ENCODE data around the gene NHSL2. TPM values are rescaled to one million over a fixed set of nuclear protein-coding genes. Genes with fewer than 3 reads are reported as not detected.

The NHSL2 gene
- total RNA-seq, 2 experiments from 2014 or later = not detected

- no peak overlapping the region for H3K27ac ChIP-seq (ENCODE audit: low read depth, low read length, poor library complexity, severe bottlenecking)
- H3K4me1 ChIP-seq (ENCODE audit: insufficient read depth, low read length, poor library complexity, severe bottlenecking) = no peaks in the 10 kb centered on the region
- ChIA-PET POLR2A (no interaction called here), CTCF (ENCODE audit: unreplicated experiment) (no interaction called here)
- no peak for DNase-seq (ENCODE audit: low spot score)
- H3K36me3 ChIP-seq (ENCODE audit: insufficient read depth, low read length) = no peaks in the 10 kb centered on the region
- H3K9me3 ChIP-seq (ENCODE audit: low read length) = no peaks in the 10 kb centered on the region
- no peak overlapping the region for H3K4me3 ChIP-seq (ENCODE audit: low read depth, low read length, poor library complexity, severe bottlenecking)
- no TSS peak for BruUV-seq (replicated peaks)
- TF ChIP-seq CTCF (conservative IDR thresholded peaks at IDR 0.05; ENCODE audit: low read length) = no peak
- TF ChIP-seq EZH2phosphoT487 (IDR thresholded peaks at IDR 0.05; ENCODE audit: borderline replicate concordance, low read depth, low read length) = no peak
- no peaks in the 10 kb centered on the region for H3K79me2 ChIP-seq (ENCODE audit: insufficient read depth, low read depth, low read length)
- intact Hi-C loops (cut with micrococcal nuclease; ENCODE audit: unreplicated experiment) = no loop called here
- H4K20me1 ChIP-seq (ENCODE audit: insufficient read depth, low read length) = no peaks in the 10 kb centered on the region
- no peak overlapping the region for H3K4me2 ChIP-seq (ENCODE audit: low read length)
- H3K9me2 ChIP-seq (ENCODE audit: insufficient read depth, low read length) = no peaks in the 10 kb centered on the region
- H2AFZ ChIP-seq (ENCODE audit: low read length) = no peak overlapping the region
Measured at GRCh38 chrX:72101597-72102037, 191.0 kb downstream of the NHSL2 start.

GRCh38 chrX:72102126-72102525 is 191.5 kb downstream of the NHSL2 start:
- Histone ChIP-seq H3K4me3 (ENCODE audit: low read depth, low read length, poor library complexity, severe bottlenecking) (no peak overlapping the region), H3K9me2 (ENCODE audit: insufficient read depth, low read length) (no peaks in the 10 kb centered on the region), H3K4me1 (ENCODE audit: insufficient read depth, low read length, poor library complexity, severe bottlenecking) (no peaks in the 10 kb centered on the region), H3K27ac (ENCODE audit: low read depth, low read length, poor library complexity, severe bottlenecking) (no peak overlapping the region), H3K79me2 (ENCODE audit: insufficient read depth, low read depth, low read length) (no peaks in the 10 kb centered on the region), H3K4me2 (ENCODE audit: low read length) (no peak overlapping the region), H2AFZ (ENCODE audit: low read length) (no peak overlapping the region), H3K36me3 (ENCODE audit: insufficient read depth, low read length) (no peaks in the 10 kb centered on the region), H4K20me1 (ENCODE audit: insufficient read depth, low read length) (no peaks in the 10 kb centered on the region), H3K9me3 (ENCODE audit: low read length) (no peaks in the 10 kb centered on the region)
- ChIA-PET POLR2A (no interaction called here), CTCF (ENCODE audit: unreplicated experiment) (no interaction called here)
- TF ChIP-seq CTCF (conservative IDR thresholded peaks at IDR 0.05; ENCODE audit: low read length) = no peak
- DNase-seq (ENCODE audit: low spot score) = no peak
- intact Hi-C loops (cut with micrococcal nuclease; ENCODE audit: unreplicated experiment) = no loop called here
- no TSS peak for BruUV-seq (replicated peaks)

- no peak overlapping the region for H3K4me3 ChIP-seq (ENCODE audit: low read depth, low read length, poor library complexity, severe bottlenecking)
- H4K20me1 ChIP-seq (ENCODE audit: insufficient read depth, low read length) = no peaks in the 10 kb centered on the region
- TF ChIP-seq CTCF (conservative IDR thresholded peaks at IDR 0.05; ENCODE audit: low read length) = no peak
- TF ChIP-seq EZH2phosphoT487 (IDR thresholded peaks at IDR 0.05; ENCODE audit: borderline replicate concordance, low read depth, low read length) = no peak
- H3K9me2 ChIP-seq (ENCODE audit: insufficient read depth, low read length) = no peaks in the 10 kb centered on the region
- ChIA-PET CTCF (ENCODE audit: unreplicated experiment) (no interaction called here), POLR2A (no interaction called here)
- no peak overlapping the region for H2AFZ ChIP-seq (ENCODE audit: low read length)
- H3K27ac ChIP-seq (ENCODE audit: low read depth, low read length, poor library complexity, severe bottlenecking) = no peak overlapping the region
- H3K4me1 ChIP-seq (ENCODE audit: insufficient read depth, low read length, poor library complexity, severe bottlenecking) = no peaks in the 10 kb centered on the region
- H3K9me3 ChIP-seq (ENCODE audit: low read length) = no peaks in the 10 kb centered on the region
- H3K79me2 ChIP-seq (ENCODE audit: insufficient read depth, low read depth, low read length) = no peaks in the 10 kb centered on the region
- H3K36me3 ChIP-seq (ENCODE audit: insufficient read depth, low read length) = no peaks in the 10 kb centered on the region
- BruUV-seq (replicated peaks) = no TSS peak
- H3K4me2 ChIP-seq (ENCODE audit: low read length) = no peak overlapping the region
- no peak for DNase-seq (ENCODE audit: low spot score)
- intact Hi-C loops (cut with micrococcal nuclease; ENCODE audit: unreplicated experiment) = no loop called here
Measured at GRCh38 chrX:72102760-72103159, 192.1 kb downstream of the NHSL2 start.
